OCI-LY3 (cell line): Measurements from ENCODE around the gene ERC2.

ENCODE experiments used
- H2AFZ ChIP-seq: fragments of 200-600, 300-600 bp; shearing (Covaris generic); 2 replicates; pipeline ENCODE4 v1.6.0; 2014; ENCODE audit warnings: antibody characterized with exemption, low read depth, low read length
- H3K27ac ChIP-seq: fragments of 200-600, 300-600 bp; sonication (generic); 2 replicates; pipeline ENCODE4 v1.5.1; 2014; ENCODE audit warnings: mild to moderate bottlenecking, low read length, moderate library complexity, mixed read lengths
- H3K27me3 ChIP-seq: fragments of 200-600, 300-600 bp; sonication (generic); 2 replicates; pipeline ENCODE4 v1.6.1; 2014; ENCODE audit warnings: low read depth, low read length, mixed read lengths
- H3K36me3 ChIP-seq: fragments of 200-600, 300-600 bp; sonication (generic); replicated peaks from 2 replicates; pipeline ENCODE3; 2014; ENCODE audit warnings: low read depth, low read length, mixed read lengths
- H3K4me1 ChIP-seq: fragments of 300-600, 200-600 bp; sonication (generic); 2 replicates; pipeline ENCODE4 v1.6.1; 2014; ENCODE audit warnings: low read length, mixed read lengths
- H3K4me2 ChIP-seq: fragments of 200-600, 300-600 bp; sonication (generic); 2 replicates; pipeline ENCODE4 v1.6.1; 2014; ENCODE audit warnings: low read length, mixed read lengths
- H3K4me3 ChIP-seq: fragments of 300-600, 200-600 bp; sonication (generic); 2 replicates; pipeline ENCODE4 v1.5.1; 2014; ENCODE audit warnings: antibody characterized with exemption, mild to moderate bottlenecking, low read length, moderate library complexity
- H3K79me2 ChIP-seq: fragments of 300-600, 200-600 bp; shearing (Covaris generic); 2 replicates; pipeline ENCODE4 v1.6.1; 2014; ENCODE audit warnings: mild to moderate bottlenecking, low read length, mixed read lengths
- H3K9ac ChIP-seq: fragments of 300-600, 200-600 bp; shearing (Covaris generic); 2 replicates; pipeline ENCODE4 v1.6.0; 2014; ENCODE audit warnings: mild to moderate bottlenecking, low read length, moderate library complexity
- H3K9me3 ChIP-seq: fragments of 200-600, 300-600 bp; shearing (Covaris generic); 2 replicates; pipeline ENCODE4 v1.6.1; 2014; ENCODE audit warnings: low read length, mixed read lengths; ENCODE audit not compliant: insufficient read depth
- H4K20me1 ChIP-seq: fragments of 200-600, 300-600 bp; sonication (generic); 2 replicates; pipeline ENCODE4 v1.6.1; 2016; ENCODE audit warnings: low read length, mixed read lengths; ENCODE audit not compliant: insufficient read depth
- CTCF ChIP-seq: fragments of 200-600, 300-600 bp; sonication (generic); IDR thresholded peaks from 2 replicates; pipeline ENCODE4 v1.5.1; 2014; ENCODE audit warnings: antibody characterized with exemption, low read length, low read depth
- EZH2phosphoT487 ChIP-seq: fragments of 200-600 bp; shearing (Covaris generic); IDR thresholded peaks from 2 replicates; pipeline ENCODE4 v1.6.1; 2018; ENCODE audit warnings: antibody characterized with exemption, mixed run types, low read depth

ERC2 gene

GRCh38 chr3:56061279-56061626, 407.0 kb downstream of the ERC2 start:
- no peaks in the 10 kb centered on the region for H3K4me1 ChIP-seq
- peaks cover 9% of the 10 kb centered on the region; the same call in 1 of the 2 replicates for H3K27me3 ChIP-seq
- H3K4me3 ChIP-seq = no peak overlapping the region
- H3K36me3 ChIP-seq = no peaks in the 10 kb centered on the region
- no peak overlapping the region for H2AFZ ChIP-seq
- no peak overlapping the region for H3K4me2 ChIP-seq
- H3K9me3 ChIP-seq = no peaks in the 10 kb centered on the region
- H3K27ac ChIP-seq = no peak overlapping the region
- TF ChIP-seq CTCF = no peak
- TF ChIP-seq EZH2phosphoT487 = no peak
- no peak overlapping the region for H3K9ac ChIP-seq
- no peaks in the 10 kb centered on the region for H4K20me1 ChIP-seq
- H3K79me2 ChIP-seq = no peaks in the 10 kb centered on the region

GRCh38 chr3:56060521-56061278, 407.6 kb downstream of the ERC2 start:
- Histone ChIP-seq H3K4me1 (no peaks in the 10 kb centered on the region), H3K4me2 (no peak overlapping the region), H2AFZ (no peak overlapping the region), H4K20me1 (no peaks in the 10 kb centered on the region), H3K9ac (no peak overlapping the region), H3K4me3 (no peak overlapping the region), H3K36me3 (no peaks in the 10 kb centered on the region), H3K27ac (no peak overlapping the region), H3K9me3 (no peaks in the 10 kb centered on the region), H3K27me3 (peaks cover 15% of the 10 kb centered on the region; the same call in 1 of the 2 replicates), H3K79me2 (no peaks in the 10 kb centered on the region)
- no peak for TF ChIP-seq CTCF
- TF ChIP-seq EZH2phosphoT487 = no peak

GRCh38 chr3:56059731-56060130, 408.5 kb downstream of the ERC2 start:
- H3K9ac ChIP-seq = no peak overlapping the region
- H3K79me2 ChIP-seq = no peaks in the 10 kb centered on the region
- peaks cover 15% of the 10 kb centered on the region for H3K27me3 ChIP-seq
- no peaks in the 10 kb centered on the region for H3K36me3 ChIP-seq
- H2AFZ ChIP-seq = no peak overlapping the region
- no peak for TF ChIP-seq CTCF
- no peak for TF ChIP-seq EZH2phosphoT487
- H3K27ac ChIP-seq = no peak overlapping the region
- H3K4me2 ChIP-seq = no peak overlapping the region
- H3K4me1 ChIP-seq = no peaks in the 10 kb centered on the region
- no peaks in the 10 kb centered on the region for H3K9me3 ChIP-seq
- H3K4me3 ChIP-seq = no peak overlapping the region
- no peaks in the 10 kb centered on the region for H4K20me1 ChIP-seq

- H3K27ac ChIP-seq = no peak overlapping the region
- H3K36me3 ChIP-seq = no peaks in the 10 kb centered on the region
- no peak overlapping the region for H3K9ac ChIP-seq
- H3K4me3 ChIP-seq = no peak overlapping the region
- no peaks in the 10 kb centered on the region for H3K79me2 ChIP-seq
- peaks cover 36% of the 10 kb centered on the region for H3K27me3 ChIP-seq
- no peaks in the 10 kb centered on the region for H4K20me1 ChIP-seq
- H3K9me3 ChIP-seq = no peaks in the 10 kb centered on the region
- H3K4me2 ChIP-seq = no peak overlapping the region
- TF ChIP-seq CTCF = no peak
- TF ChIP-seq EZH2phosphoT487 = no peak
- H3K4me1 ChIP-seq = peaks cover 6% of the 10 kb centered on the region; the same call in 1 of the 2 replicates
- H2AFZ ChIP-seq = no peak overlapping the region
Observed at GRCh38 chr3:56055951-56056350, 412.3 kb downstream of the ERC2 start.
